Cardiac muscle cell (in vitro differentiated cells and primary cell): ENCODE measurements around the gene CALHM3. TPM values are rescaled to one million over a fixed set of nuclear protein-coding genes. Genes with fewer than 3 reads are reported as not detected.
A peak's percentile ranks its signal among the peaks of the same experiment; 100 is the strongest.

Source experiments
- DNase-seq, 2 donors: peaks; one replicate each; pipeline versions ENCODE4 v3.0.0 to v3.0.0-alpha.2; 2010 to 2017; ENCODE audit warnings: low read depth in 1 of 2, low spot score in 1 of 2
- H3K27ac ChIP-seq: fragments of 200-600 bp; sonication (generic); 2 replicates; pipeline ENCODE4 v1.5.1; 2016
- H3K27me3 ChIP-seq: fragments of 200-600 bp; sonication (generic); 2 replicates; pipeline ENCODE4 v1.6.0; 2016; ENCODE audit warnings: control low read depth
- H3K36me3 ChIP-seq: fragments of 200-600 bp; sonication (generic); 2 replicates; pipeline ENCODE4 v1.5.1; 2016; ENCODE audit warnings: control low read depth
- H3K4me1 ChIP-seq: fragments of 200-600 bp; sonication (generic); 2 replicates; pipeline ENCODE4 v1.8.1; 2017; ENCODE audit warnings: low read depth, mild to moderate bottlenecking, mixed run types
- H3K4me3 ChIP-seq: fragments of 200-600 bp; sonication (generic); 2 replicates; pipeline ENCODE4 v1.5.1; 2016; ENCODE audit warnings: mild to moderate bottlenecking
- H3K9me3 ChIP-seq: fragments of 200-600 bp; sonication (generic); 2 replicates; pipeline ENCODE4 v1.5.1; 2017; ENCODE audit warnings: low read depth, mild to moderate bottlenecking, control low read depth
- CTCF ChIP-seq: IDR thresholded peaks from 2 replicates; pipeline ENCODE4 v1.5.1; 2012; ENCODE audit warnings: low read depth, mild to moderate bottlenecking, low read length
- polyA plus RNA-seq: library from polyadenylated mRNA; unstranded; fragments of >200 nt; fragmentation: Nextera tagmentation; extraction: Ambion mirVana; gene quantifications from 2 replicates; pipeline ENCODE4 v1.2.1, GENCODE V29; 2016
- total RNA-seq: library from RNA; depleted of rRNA; stranded (reverse); fragments of >200 nt; gene quantifications from 2 replicates; pipeline ENCODE4 v1.2.3, GENCODE V29; 2016

Gene CALHM3
- total and polyA plus RNA-seq, 2 experiments from 2014 or later, result not detected

GRCh38 chr10:103478671-103479070 lies 369 bp downstream of the CALHM3 start:
- Histone ChIP-seq H3K4me3 (no peak overlapping the region), H3K36me3 (no peaks in the 10 kb centered on the region), H3K9me3 (no peaks in the 10 kb centered on the region), H3K27ac (no peak overlapping the region), H3K27me3 (no peaks in the 10 kb centered on the region), H3K4me1 (no peaks in the 10 kb centered on the region)
- DNase-seq, result no peak
- no peak for TF ChIP-seq CTCF

GRCh38 chr10:103476046-103476768 lies 2.8 kb downstream of the CALHM3 start:
- peak; percentile 39 to 41 for DNase-seq
- no peaks in the 10 kb centered on the region for H3K9me3 ChIP-seq
- H3K4me1 ChIP-seq, result no peaks in the 10 kb centered on the region
- no peak overlapping the region for H3K27ac ChIP-seq
- no peak overlapping the region for H3K4me3 ChIP-seq
- H3K36me3 ChIP-seq, result no peaks in the 10 kb centered on the region
- H3K27me3 ChIP-seq, result no peaks in the 10 kb centered on the region
- peak; percentile 33 for TF ChIP-seq CTCF

GRCh38 chr10:103475437-103475836 lies 3.6 kb downstream of the CALHM3 start:
- no peak overlapping the region for H3K4me3 ChIP-seq
- H3K9me3 ChIP-seq, result no peaks in the 10 kb centered on the region
- no peak overlapping the region for H3K27ac ChIP-seq
- H3K4me1 ChIP-seq, result no peaks in the 10 kb centered on the region
- no peak for TF ChIP-seq CTCF
- no peak for DNase-seq
- H3K36me3 ChIP-seq, result no peaks in the 10 kb centered on the region
- H3K27me3 ChIP-seq, result no peaks in the 10 kb centered on the region

GRCh38 chr10:103474077-103474476 lies 5.0 kb downstream of the CALHM3 start:
- Histone ChIP-seq H3K36me3 (no peaks in the 10 kb centered on the region), H3K27me3 (no peaks in the 10 kb centered on the region), H3K9me3 (no peaks in the 10 kb centered on the region), H3K4me3 (no peak overlapping the region), H3K27ac (no peak overlapping the region), H3K4me1 (no peaks in the 10 kb centered on the region)
- TF ChIP-seq CTCF, result no peak
- no peak for DNase-seq

GRCh38 chr10:103473261-103473671 lies 5.8 kb downstream of the CALHM3 start:
- Histone ChIP-seq H3K9me3 (no peaks in the 10 kb centered on the region), H3K4me3 (no peak overlapping the region)
- no peak for TF ChIP-seq CTCF

GRCh38 chr10:103472005-103472404 lies 7.0 kb downstream of the CALHM3 start:
- Histone ChIP-seq H3K9me3 (no peaks in the 10 kb centered on the region), H3K4me3 (no peak overlapping the region), H3K27ac (no peak overlapping the region), H3K4me1 (no peaks in the 10 kb centered on the region), H3K27me3 (no peaks in the 10 kb centered on the region), H3K36me3 (no peaks in the 10 kb centered on the region)
- no peak for TF ChIP-seq CTCF
- DNase-seq, result no peak

More at GRCh38 chr10:103473261-103473671, 5.8 kb downstream of the CALHM3 start:
- Histone ChIP-seq H3K36me3 (no peaks in the 10 kb centered on the region), H3K27ac (no peak overlapping the region), H3K27me3 (no peaks in the 10 kb centered on the region), H3K4me1 (no peaks in the 10 kb centered on the region)
- peak in 1 of 2 donors; percentile 45 for DNase-seq
